Astrocyte (in vitro differentiated cells and primary cell): Measurements from ENCODE around the gene DIP2C. TPM values are rescaled to one million over a fixed set of nuclear protein-coding genes. Genes with fewer than 3 reads are reported as not detected.
A peak's percentile ranks its signal among the peaks of the same experiment; 100 is the strongest.
"Not testable (repeated sequence)": the region's sequence is repeated elsewhere in the genome, so short reads cannot be mapped to it uniquely, and the experiment has no call there.

ENCODE experiments used
- DNase-seq: peaks from one replicate; pipeline ENCODE4 v3.0.0-alpha.2; 2010; ENCODE audit warnings: low read depth
- FAIRE-seq: peaks from 2 replicates; lab custom pipeline; 2011; peaks lifted over from hg19 to GRCh38; lab: Jason Lieb, UNC
- H2AFZ ChIP-seq: 2 replicates; pipeline ENCODE4 v1.6.0; 2012; ENCODE audit warnings: low read depth, low read length, inconsistent platforms
- H3K27ac ChIP-seq: 2 replicates; pipeline ENCODE4 v1.5.1; 2011; ENCODE audit warnings: low read depth, low read length, inconsistent platforms
- H3K27me3 ChIP-seq: 2 replicates; pipeline ENCODE4 v1.6.0; 2011; ENCODE audit warnings: low read length, inconsistent platforms; ENCODE audit not compliant: insufficient read depth
- H3K36me3 ChIP-seq: 2 replicates; pipeline ENCODE4 v1.5.1; 2011; ENCODE audit warnings: low read length, inconsistent platforms; ENCODE audit not compliant: insufficient read depth
- H3K4me1 ChIP-seq: 2 replicates; pipeline ENCODE4 v1.5.1; 2011; ENCODE audit warnings: low read length, inconsistent platforms; ENCODE audit not compliant: insufficient read depth
- H3K4me2 ChIP-seq: 2 replicates; pipeline ENCODE4 v1.6.0; 2012; ENCODE audit warnings: low read length, inconsistent platforms
- H3K4me3 ChIP-seq: 2 replicates; pipeline ENCODE4 v1.5.1; 2011; ENCODE audit warnings: low read depth, mild to moderate bottlenecking, low read length, inconsistent platforms; ENCODE audit not compliant: insufficient read depth
- H3K79me2 ChIP-seq: 2 replicates; pipeline ENCODE4 v1.6.0; 2012; ENCODE audit warnings: mild to moderate bottlenecking, low read length, inconsistent platforms; ENCODE audit not compliant: insufficient read depth
- H3K9ac ChIP-seq: 2 replicates; pipeline ENCODE4 v1.6.0; 2012; ENCODE audit warnings: mild to moderate bottlenecking, low read length, inconsistent platforms
- H3K9me3 ChIP-seq: 2 replicates; pipeline ENCODE4 v1.5.1; 2012; ENCODE audit warnings: low read depth, mild to moderate bottlenecking, low read length, inconsistent platforms; ENCODE audit not compliant: insufficient read depth
- H4K20me1 ChIP-seq: 2 replicates; pipeline ENCODE4 v1.6.0; 2012; ENCODE audit warnings: low read length, inconsistent platforms; ENCODE audit not compliant: insufficient read depth
- H3K27ac Mint-ChIP-seq: one replicate; pipeline ENCODE4 v1.8.0; 2021; ENCODE audit warnings: mild to moderate bottlenecking, mixed read lengths; ENCODE audit not compliant: unreplicated experiment
- H3K27me3 Mint-ChIP-seq: one replicate; pipeline ENCODE4 v1.8.0; 2021; ENCODE audit warnings: low read depth, mixed read lengths; ENCODE audit not compliant: unreplicated experiment
- H3K36me3 Mint-ChIP-seq: one replicate; pipeline ENCODE4 v1.8.0; 2021; ENCODE audit warnings: low read depth, mixed read lengths; ENCODE audit not compliant: unreplicated experiment
- H3K4me1 Mint-ChIP-seq: one replicate; pipeline ENCODE4 v1.8.0; 2021; ENCODE audit warnings: low read depth, mixed read lengths; ENCODE audit not compliant: unreplicated experiment
- H3K4me3 Mint-ChIP-seq: one replicate; pipeline ENCODE4 v1.8.0; 2021; ENCODE audit warnings: mild to moderate bottlenecking, moderate library complexity, mixed read lengths; ENCODE audit not compliant: unreplicated experiment
- H3K9me3 Mint-ChIP-seq: one replicate; pipeline ENCODE4 v1.8.0; 2021; ENCODE audit warnings: mild to moderate bottlenecking, mixed read lengths; ENCODE audit not compliant: unreplicated experiment
- CTCF ChIP-seq: IDR thresholded peaks from 2 replicates; pipeline ENCODE4 v1.5.1; 2011; ENCODE audit warnings: low read depth, mild to moderate bottlenecking, inconsistent platforms, low read length, moderate library complexity; ENCODE audit not compliant: insufficient read depth
- EZH2 ChIP-seq: IDR thresholded peaks from 2 replicates; pipeline ENCODE4 v1.6.1; 2012; ENCODE audit warnings: mild to moderate bottlenecking, low read length, inconsistent platforms; ENCODE audit not compliant: insufficient read depth
- total RNA-seq: library from RNA; stranded (reverse); gene quantifications from 2 replicates; pipeline ENCODE4 v1.2.1, GENCODE V29; 2021

Gene DIP2C
- total RNA-seq, 1 donor from 2014 or later: 27.3 TPM

GRCh38 chr10:267705-268104 lies 421.8 kb downstream of the DIP2C start:
- no peaks in the 10 kb centered on the region for H3K27me3 ChIP-seq
- H3K36me3 ChIP-seq: no peaks in the 10 kb centered on the region
- Mint-ChIP-seq H3K4me3 (no peak overlapping the region), H3K4me1 (peaks cover 8% of the 10 kb centered on the region), H3K27me3 (no peaks in the 10 kb centered on the region), H3K27ac (no peak overlapping the region), H3K36me3 (peaks cover 6% of the 10 kb centered on the region), H3K9me3 (no peaks in the 10 kb centered on the region)
- no peak overlapping the region for H3K9ac ChIP-seq
- no peaks in the 10 kb centered on the region for H3K4me1 ChIP-seq
- no peaks in the 10 kb centered on the region for H4K20me1 ChIP-seq
- H3K79me2 ChIP-seq: no peaks in the 10 kb centered on the region
- FAIRE-seq: no peak
- no peak for DNase-seq
- H3K9me3 ChIP-seq: no peaks in the 10 kb centered on the region
- no peak overlapping the region for H3K27ac ChIP-seq
- no peak overlapping the region for H3K4me2 ChIP-seq
- H3K4me3 ChIP-seq: no peak overlapping the region
- no peak overlapping the region for H2AFZ ChIP-seq
- TF ChIP-seq CTCF: no peak
- TF ChIP-seq EZH2: no peak

- no peaks in the 10 kb centered on the region for H3K27me3 Mint-ChIP-seq
- FAIRE-seq: no peak
- H3K4me1 Mint-ChIP-seq: peaks cover 8% of the 10 kb centered on the region
Measured at GRCh38 chr10:266974-267425, 422.5 kb downstream of the DIP2C start.

GRCh38 chr10:265816-266588 lies 423.5 kb downstream of the DIP2C start:
- not testable (repeated sequence) for H3K27me3 ChIP-seq, H4K20me1 ChIP-seq, DNase-seq, H3K27ac ChIP-seq, FAIRE-seq, H3K4me2 ChIP-seq, H3K9me3 Mint-ChIP-seq, H3K36me3 ChIP-seq, H3K4me1 Mint-ChIP-seq, H3K79me2 ChIP-seq, H3K9ac ChIP-seq, H3K4me3 Mint-ChIP-seq, H3K4me3 ChIP-seq, H3K27ac Mint-ChIP-seq, H3K9me3 ChIP-seq, H3K27me3 Mint-ChIP-seq, H2AFZ ChIP-seq, H3K4me1 ChIP-seq
- H3K36me3 Mint-ChIP-seq: peaks cover 11% of the 10 kb centered on the region

More at GRCh38 chr10:266974-267425, 422.5 kb downstream of the DIP2C start:
- Histone ChIP-seq H2AFZ (no peak overlapping the region), H4K20me1 (no peaks in the 10 kb centered on the region), H3K4me1 (no peaks in the 10 kb centered on the region), H3K27me3 (no peaks in the 10 kb centered on the region), H3K9me3 (no peaks in the 10 kb centered on the region), H3K4me3 (no peak overlapping the region), H3K79me2 (no peaks in the 10 kb centered on the region), H3K36me3 (no peaks in the 10 kb centered on the region), H3K4me2 (no peak overlapping the region), H3K9ac (no peak overlapping the region), H3K27ac (no peak overlapping the region)
- no peak overlapping the region for H3K4me3 Mint-ChIP-seq
- H3K27ac Mint-ChIP-seq: no peak overlapping the region
- H3K36me3 Mint-ChIP-seq: peaks cover 7% of the 10 kb centered on the region
- peak; percentile 38 for DNase-seq
- TF ChIP-seq EZH2: no peak
- TF ChIP-seq CTCF: no peak
- H3K9me3 Mint-ChIP-seq: no peaks in the 10 kb centered on the region

- not testable (repeated sequence) for H3K9me3 Mint-ChIP-seq, FAIRE-seq, H3K9me3 ChIP-seq, H3K4me1 ChIP-seq, H3K4me2 ChIP-seq, H2AFZ ChIP-seq, DNase-seq, H3K36me3 ChIP-seq, H3K27ac ChIP-seq, H3K4me1 Mint-ChIP-seq, H3K27me3 ChIP-seq, H3K27ac Mint-ChIP-seq, H4K20me1 ChIP-seq, H3K9ac ChIP-seq, H3K79me2 ChIP-seq, H3K4me3 Mint-ChIP-seq, H3K4me3 ChIP-seq, H3K27me3 Mint-ChIP-seq
- H3K36me3 Mint-ChIP-seq: peaks cover 13% of the 10 kb centered on the region
Measured at GRCh38 chr10:265074-265440, 424.4 kb downstream of the DIP2C start.
